Measurements from ENCODE around the gene FARS2.

DNA sequence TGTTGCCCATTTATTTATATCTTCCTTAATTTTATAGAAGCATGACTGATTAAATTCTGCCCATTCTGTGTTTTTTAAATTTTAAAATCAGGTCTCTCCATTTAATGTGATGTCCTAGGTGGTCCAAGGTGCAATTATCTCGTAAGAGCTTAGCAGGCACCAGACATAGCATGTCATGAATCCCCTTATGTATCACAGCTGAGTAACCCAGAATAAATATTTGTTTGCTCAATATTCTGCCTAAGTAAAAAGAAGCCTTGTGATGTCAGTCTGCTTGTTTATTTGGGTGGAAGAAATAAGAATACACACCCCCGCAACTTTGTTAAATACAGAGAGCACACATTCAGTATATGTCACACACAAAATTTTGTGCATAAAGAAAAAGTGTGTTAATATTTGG, 211.3 kb downstream of the FARS2 start:
- TF ChIP-seq NR3C1 (CRISPR knock-in tag; conservative IDR thresholded peaks at IDR 0.05; ENCODE audit: low read depth): no peak
- TF ChIP-seq FOXJ3 (CRISPR knock-in tag; IDR thresholded peaks at IDR 0.05; ENCODE audit: borderline replicate concordance): no peak
- TF ChIP-seq, protein P1, sequence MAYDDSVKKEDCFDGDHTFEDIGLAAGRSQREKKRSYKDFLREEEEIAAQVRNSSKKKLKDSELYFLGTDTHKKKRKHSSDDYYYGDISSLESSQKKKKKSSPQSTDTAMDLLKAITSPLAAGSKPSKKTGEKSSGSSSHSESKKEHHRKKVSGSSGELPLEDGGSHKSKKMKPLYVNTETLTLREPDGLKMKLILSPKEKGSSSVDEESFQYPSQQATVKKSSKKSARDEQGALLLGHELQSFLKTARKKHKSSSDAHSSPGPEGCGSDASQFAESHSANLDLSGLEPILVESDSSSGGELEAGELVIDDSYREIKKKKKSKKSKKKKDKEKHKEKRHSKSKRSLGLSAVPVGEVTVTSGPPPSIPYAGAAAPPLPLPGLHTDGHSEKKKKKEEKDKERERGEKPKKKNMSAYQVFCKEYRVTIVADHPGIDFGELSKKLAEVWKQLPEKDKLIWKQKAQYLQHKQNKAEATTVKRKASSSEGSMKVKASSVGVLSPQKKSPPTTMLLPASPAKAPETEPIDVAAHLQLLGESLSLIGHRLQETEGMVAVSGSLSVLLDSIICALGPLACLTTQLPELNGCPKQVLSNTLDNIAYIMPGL (CRISPR knock-in tag; IDR thresholded peaks at IDR 0.05): no peak
- TF ChIP-seq, protein P2, sequence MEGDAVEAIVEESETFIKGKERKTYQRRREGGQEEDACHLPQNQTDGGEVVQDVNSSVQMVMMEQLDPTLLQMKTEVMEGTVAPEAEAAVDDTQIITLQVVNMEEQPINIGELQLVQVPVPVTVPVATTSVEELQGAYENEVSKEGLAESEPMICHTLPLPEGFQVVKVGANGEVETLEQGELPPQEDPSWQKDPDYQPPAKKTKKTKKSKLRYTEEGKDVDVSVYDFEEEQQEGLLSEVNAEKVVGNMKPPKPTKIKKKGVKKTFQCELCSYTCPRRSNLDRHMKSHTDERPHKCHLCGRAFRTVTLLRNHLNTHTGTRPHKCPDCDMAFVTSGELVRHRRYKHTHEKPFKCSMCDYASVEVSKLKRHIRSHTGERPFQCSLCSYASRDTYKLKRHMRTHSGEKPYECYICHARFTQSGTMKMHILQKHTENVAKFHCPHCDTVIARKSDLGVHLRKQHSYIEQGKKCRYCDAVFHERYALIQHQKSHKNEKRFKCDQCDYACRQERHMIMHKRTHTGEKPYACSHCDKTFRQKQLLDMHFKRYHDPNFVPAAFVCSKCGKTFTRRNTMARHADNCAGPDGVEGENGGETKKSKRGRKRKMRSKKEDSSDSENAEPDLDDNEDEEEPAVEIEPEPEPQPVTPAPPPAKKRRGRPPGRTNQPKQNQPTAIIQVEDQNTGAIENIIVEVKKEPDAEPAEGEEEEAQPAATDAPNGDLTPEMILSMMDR (IDR thresholded peaks at IDR 0.05): no peak
- TF ChIP-seq TCF7 (CRISPR knock-in tag; IDR thresholded peaks at IDR 0.05; ENCODE audit: low read depth): no peak
- TF ChIP-seq ZSCAN18 (CRISPR knock-in tag; IDR thresholded peaks at IDR 0.05): no peak
- no peak for TF ChIP-seq AFF4 (CRISPR knock-in tag; IDR thresholded peaks at IDR 0.05; ENCODE audit: borderline replicate concordance)
- no peak for TF ChIP-seq ATF2 (CRISPR knock-in tag; IDR thresholded peaks at IDR 0.05; ENCODE audit: borderline replicate concordance, low read depth)
- no peak for TF ChIP-seq KAT7 (CRISPR knock-in tag; IDR thresholded peaks at IDR 0.05; ENCODE audit: borderline replicate concordance)
- TF ChIP-seq, protein P3, sequence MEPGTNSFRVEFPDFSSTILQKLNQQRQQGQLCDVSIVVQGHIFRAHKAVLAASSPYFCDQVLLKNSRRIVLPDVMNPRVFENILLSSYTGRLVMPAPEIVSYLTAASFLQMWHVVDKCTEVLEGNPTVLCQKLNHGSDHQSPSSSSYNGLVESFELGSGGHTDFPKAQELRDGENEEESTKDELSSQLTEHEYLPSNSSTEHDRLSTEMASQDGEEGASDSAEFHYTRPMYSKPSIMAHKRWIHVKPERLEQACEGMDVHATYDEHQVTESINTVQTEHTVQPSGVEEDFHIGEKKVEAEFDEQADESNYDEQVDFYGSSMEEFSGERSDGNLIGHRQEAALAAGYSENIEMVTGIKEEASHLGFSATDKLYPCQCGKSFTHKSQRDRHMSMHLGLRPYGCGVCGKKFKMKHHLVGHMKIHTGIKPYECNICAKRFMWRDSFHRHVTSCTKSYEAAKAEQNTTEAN (CRISPR knock-in tag; IDR thresholded peaks at IDR 0.05): no peak
- no peak for TF ChIP-seq JUN (CRISPR knock-in tag; IDR thresholded peaks at IDR 0.05)
- TF ChIP-seq, protein P4, sequence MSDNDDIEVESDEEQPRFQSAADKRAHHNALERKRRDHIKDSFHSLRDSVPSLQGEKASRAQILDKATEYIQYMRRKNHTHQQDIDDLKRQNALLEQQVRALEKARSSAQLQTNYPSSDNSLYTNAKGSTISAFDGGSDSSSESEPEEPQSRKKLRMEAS (CRISPR knock-in tag; IDR thresholded peaks at IDR 0.05): no peak

Measured in WTC11 (cell line).